NOMO-1 (cell line): Measurements from ENCODE around the gene HNF1B.

Source experiments
- DNase-seq, 2 experiments: peaks; one replicate each; lab custom pipeline; 2025; ENCODE audit not compliant: unreplicated experiment in 2 of 2; lab: John Stamatoyannopoulos, UW

HNF1B gene

DNA sequence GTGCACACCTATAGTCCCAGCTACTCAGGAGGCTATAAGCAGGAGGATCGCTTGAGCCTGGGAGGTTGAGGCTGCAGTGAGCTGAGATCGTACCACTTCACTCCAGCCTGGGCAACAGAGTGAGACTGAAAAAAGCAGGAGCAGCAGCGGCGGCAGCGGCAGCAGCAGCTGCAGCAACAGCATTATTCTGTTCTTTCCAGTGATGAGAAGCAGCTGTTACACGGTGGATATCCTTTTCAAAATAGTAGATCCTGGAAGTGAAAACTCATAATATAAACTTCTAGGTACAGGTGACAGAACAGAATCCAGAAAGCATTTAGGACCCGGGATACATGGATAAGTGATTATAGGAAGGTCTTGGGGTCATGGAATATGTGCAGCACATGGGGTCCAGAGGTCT lies 17.8 kb upstream of the HNF1B start:
- no peak for DNase-seq

DNA sequence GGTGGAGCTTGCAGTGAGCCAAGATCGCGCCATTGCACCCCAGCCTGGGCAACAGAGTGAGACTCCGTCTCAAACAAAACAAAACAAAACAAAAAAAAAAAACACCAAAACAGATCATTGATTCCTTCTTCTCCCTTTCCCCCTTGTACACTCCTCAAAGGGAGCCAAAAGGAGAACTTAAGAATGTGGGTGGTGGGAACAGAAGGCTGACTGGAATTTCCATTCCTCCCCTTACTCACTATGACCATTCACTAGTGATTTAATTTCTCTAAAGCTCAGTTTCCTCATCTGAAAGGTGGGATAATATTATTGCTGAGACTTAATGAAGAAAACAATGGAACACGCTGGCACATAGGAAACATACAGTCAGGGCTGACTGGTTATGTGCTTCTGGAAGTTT lies 17.1 kb upstream of the HNF1B start:
- no peak for DNase-seq

DNA sequence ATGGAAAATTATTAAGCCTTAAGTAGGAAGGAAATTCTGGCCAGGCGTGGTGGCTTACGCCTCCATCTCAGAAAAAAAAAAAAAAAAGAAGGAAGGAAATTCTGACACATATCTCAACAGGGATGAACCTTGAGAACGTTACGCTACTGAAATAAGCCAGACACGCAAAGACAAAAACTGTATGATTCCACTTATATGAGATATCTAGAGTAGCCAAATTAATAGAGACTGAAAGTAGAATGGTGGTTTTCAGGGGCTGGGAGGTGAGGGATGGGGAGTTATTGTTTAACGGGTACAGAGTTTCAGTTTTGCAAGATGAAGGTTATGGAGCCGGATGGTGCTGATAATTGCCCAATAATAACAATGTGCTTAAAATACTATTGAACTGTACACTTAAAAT lies 16.2 kb upstream of the HNF1B start:
- no peak for DNase-seq

DNA sequence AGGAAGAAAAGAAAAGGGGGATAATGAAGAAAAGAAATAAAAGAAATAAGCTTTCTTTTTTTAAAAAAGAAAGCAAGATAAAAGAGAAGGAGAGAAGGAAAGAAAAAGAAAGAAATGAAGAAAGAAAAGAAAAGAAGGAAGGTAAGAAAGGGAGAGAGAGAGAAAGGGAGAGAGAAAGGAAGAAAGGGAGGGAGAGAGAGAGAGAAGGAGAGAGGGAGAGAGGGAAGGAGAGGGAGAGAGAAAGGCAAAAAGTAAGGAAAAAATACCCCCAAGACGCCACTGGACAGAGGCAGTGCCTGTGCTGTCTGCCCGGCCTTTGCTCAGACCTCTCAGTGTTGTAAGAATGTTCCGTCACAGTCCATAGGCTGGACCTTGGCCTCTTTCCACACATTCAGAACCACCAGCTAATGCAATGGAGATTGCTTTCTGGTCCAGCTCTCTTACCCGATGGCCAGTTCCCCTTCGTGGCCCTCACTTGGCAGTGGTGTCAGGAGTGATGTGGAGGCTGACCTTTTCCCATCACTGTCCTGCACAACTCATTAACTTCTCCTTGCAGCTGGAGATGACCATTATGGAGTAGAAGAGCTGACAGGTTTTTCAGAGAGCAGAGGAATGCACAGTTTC lies 14.3 kb upstream of the HNF1B start:
- no peak for DNase-seq

DNA sequence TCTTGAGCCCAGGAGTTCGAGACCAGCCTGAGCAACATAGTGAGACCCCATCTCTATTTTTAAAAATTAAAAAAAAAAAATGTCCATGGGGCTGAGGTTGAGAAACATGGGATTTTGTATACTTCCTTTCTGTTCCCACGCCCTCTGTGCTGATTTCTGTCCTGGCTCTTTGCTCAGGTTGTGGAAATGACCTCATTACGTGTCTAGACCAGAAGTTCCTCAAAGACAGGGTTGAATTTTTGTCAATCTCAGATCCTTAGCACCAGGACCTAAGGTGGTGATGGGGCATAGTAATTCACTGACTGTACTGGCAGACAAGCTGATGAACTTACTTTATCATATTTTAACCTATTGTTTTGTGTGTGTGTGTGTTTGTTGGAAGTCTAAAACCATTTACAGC lies 11.2 kb upstream of the HNF1B start:
- peak in 1 of 2 experiments; percentile 12 for DNase-seq

DNA sequence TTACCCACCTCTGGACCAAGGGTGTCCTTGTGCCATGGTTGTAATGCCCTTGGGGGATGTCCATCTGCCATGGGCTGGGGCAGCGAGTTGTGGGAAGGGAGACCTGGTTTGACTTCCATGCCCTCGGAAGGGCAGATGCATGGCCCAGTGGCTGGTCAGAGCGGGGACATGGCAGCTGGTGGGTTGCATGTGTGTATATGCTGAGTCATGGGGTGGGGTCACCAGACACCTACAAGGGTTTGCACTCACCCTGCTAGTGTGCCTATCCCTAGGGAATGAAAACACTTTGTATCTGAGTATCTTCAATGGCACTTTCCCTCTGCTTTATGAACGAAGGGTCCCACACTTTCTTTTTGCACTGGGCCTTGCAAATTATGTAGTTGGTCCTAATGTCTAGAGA lies 10.6 kb upstream of the HNF1B start:
- DNase-seq = no peak

DNA sequence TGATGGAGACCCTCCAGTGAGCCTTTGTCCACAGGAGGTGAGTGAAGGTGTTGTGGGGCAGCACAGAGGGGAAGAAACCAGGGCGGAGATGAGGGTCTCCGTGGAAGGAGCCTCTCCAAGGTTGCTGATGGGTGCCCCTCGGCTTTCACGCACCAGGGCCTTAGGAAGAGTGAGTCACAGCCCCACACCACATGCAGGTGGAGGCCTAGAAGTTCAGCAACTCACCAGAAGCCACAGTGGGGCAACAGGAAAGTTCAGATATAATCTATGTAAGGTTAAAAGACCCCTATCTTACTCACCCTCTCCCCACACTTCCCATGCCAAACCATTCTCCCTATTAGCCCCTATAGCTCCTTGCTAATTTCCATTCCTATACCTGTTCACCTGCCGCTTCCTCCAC lies 9.5 kb upstream of the HNF1B start:
- DNase-seq = no peak

DNA sequence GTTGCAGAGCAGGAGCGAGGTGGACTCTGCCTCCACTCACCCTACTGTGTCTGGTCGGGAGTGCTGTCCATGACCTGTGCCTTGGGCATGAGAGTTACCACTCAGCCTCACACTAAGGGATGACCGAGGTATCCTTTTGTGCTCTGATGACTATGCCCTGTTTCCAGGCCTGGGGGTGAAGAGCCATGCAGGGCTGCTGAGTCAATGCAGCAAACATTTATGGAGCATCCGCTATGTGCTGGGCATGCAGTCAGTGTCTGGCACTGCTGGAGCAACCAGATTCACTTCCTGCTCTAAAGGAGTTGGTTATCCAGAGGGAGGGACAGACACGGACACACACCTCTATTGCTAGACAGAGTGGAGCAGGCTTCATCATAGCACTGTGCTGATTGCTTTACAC lies 7.6 kb upstream of the HNF1B start:
- DNase-seq = no peak

DNA sequence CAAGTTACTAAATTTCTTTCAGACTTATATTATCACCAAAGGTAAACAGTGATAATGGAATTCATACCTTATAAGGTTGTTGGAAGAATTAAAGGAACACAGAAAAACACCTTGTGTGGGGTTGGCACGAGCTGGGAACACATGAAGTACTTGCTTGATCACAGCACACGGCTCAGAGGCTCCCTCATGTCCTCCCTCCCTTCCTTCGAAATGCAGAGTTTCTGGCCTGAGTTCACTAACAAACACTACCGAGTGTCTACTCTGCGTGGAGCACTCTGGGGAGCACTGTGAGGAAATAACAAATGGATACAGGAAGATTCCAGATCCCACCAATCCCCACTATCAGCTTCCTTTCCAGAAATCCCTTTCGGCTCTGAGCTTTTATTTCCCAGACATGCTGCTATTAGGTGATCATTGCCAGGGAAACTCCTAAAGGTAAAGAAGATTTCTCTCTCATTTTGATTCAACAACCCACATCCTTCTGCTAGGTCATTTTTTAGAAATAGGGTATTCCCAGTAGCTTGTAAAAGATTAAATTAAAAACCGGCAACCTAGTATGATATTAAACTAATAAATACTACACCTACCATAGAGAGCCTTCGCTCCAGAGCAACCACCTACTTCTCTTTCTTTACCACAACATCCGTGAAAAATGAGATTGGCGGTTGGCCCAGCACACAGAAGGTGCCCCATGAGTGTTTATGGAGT lies 6.1 kb upstream of the HNF1B start:
- no peak for DNase-seq

DNA sequence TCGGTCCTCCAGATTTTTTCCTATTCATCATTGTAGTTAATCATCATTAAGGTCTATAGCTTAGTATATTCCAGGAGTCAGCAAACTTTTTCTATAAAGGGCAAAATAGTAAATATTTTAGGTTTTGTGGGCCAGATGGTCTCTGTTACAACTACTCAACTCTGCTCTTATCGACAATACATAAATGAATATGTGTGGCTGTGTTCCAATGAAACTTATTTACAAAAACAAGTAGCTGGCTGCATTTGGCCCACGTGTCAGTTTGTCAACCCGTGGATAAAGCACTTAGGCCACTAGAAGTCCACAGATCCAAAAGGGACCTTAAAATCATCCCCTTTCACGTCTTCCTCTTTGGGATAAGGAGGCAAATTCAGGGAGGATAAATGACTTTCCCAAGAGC lies 5.4 kb upstream of the HNF1B start:
- no peak for DNase-seq

DNA sequence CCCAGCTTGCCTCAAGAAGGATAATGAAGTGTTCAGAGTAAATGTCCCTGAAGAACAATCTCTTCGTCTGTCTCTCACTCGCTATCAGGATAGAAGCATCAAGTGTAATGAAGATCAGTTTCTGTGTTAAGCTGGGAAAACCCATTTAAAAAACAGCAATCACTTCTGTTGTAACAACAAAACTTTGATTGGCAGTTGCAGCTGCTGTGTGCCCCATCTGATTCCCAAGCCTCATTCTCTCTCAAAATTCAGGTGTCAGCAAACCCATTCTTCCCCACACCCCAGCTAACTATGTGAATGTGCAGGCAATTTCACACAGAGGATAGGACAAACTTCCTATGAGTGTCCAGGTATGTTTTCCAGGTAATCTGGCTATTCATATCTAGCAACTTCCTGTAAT lies 2.4 kb upstream of the HNF1B start:
- DNase-seq = no peak

DNA sequence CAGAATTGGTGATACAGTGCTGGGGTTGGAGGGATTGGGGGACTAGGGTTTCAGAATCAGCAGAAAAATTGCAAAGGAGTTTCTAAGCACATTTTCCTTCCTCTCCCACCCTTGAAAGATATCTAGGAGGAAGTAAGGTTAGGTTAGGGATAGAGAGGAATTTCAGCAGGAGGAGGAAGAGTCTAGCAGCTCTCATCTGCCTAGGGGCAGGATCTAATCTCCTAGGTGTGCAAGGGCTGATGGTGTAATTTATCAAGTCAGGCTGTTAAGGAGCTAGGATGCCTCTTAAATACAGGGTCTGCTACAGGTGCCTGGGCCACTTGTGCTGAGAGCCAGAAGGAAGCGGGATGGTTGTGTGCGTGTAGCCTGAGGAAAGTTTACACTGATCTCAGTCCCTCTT lies 1.8 kb upstream of the HNF1B start:
- DNase-seq = no peak

DNA sequence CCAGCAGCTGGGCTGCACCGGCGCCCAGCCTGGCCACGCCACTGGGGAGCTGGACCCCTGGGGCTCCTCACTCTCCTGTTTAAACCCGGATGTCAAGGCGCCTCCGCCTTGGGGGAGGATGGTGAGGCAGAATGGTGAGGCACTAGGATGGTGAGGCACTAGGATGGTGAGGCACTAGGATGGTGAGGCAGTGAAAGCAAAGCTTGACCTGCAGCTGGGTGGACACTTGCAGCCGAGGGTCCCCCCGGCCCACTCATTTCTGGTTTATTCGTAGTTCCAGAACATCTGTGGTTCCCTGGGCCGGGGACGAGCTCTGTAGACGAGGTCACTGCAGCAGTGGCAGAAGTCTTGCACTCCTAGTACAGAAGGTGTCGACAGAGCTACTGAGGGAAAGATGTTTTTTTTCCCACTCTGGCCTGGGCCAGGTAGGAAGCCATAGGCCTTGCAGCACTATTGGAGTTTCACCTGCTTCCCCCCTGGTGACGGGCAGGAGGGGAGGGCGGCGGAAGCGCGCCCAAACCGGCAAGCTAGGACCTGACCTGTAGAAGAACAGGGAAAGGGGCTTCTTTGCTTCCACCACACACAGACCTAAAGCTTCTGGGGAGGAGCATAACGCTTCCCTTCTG lies 1.1 kb upstream of the HNF1B start:
- no peak for DNase-seq

DNA sequence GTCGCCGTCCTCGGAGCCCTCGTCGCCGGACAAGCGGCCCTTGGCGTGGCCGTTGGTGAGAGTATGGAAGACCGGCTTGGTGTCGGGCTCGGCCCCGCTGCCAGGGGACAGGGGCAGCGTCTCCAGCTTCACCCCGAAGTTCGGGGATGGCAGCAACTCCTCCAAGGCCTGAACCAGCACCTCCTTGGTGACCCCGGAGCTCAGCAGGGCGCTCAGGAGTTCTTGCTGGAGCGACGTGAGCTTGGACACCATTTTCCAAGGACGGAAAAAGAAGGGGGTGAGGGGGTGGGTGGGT lies 279 bp downstream of the HNF1B start:
- no peak for DNase-seq

DNA sequence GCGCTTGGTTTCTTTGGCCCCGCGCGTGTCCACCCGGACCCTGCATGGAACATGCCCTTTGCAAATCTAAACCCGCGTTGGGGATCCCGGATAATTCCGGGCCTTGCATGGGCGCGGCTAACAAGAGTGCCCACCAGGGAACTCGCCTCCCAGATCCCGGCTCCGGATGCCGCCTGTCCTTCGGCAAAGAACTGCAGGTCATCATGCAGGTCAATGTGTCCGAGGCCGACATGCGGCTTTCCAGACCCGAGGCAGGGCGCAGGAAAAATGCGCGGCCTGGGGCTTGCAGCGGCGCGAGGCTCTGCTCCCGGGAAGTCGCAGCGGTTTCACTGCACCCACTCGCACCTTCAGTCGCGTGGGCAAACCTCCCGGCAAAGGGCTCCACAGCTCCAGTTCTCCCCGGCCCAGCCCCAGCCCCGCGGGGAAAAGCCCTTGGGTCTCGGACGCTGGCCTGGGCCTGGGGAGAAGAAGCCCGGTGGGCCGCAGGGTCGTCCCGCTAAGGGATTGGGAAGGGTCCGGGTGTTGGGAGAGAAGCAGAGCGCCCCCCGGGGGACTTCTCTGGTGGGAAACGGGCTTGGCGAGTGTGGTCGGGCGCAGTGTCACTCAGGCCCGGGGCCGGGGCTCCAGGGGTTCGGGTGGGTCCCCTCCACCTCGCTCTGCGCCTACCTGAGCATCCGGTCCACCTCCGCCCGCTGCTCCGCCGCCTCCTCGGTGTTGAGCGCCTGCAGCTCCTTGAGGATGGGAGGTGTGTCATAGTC lies 805 bp downstream of the HNF1B start:
- DNase-seq = no peak

DNA sequence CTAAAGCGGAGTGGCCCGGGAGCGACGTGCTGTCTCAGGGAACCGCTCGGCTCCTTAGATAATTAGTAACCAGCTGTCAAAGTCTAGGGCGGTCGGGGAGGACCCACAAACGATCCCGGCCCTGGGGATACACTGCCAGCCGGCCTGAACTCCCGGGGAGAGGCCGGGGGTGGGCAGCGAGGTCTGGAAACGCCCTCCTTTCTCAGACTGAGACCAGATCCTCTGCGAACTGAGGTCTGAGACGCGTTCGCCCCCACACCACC lies 1.3 kb downstream of the HNF1B start:
- no peak for DNase-seq

DNA sequence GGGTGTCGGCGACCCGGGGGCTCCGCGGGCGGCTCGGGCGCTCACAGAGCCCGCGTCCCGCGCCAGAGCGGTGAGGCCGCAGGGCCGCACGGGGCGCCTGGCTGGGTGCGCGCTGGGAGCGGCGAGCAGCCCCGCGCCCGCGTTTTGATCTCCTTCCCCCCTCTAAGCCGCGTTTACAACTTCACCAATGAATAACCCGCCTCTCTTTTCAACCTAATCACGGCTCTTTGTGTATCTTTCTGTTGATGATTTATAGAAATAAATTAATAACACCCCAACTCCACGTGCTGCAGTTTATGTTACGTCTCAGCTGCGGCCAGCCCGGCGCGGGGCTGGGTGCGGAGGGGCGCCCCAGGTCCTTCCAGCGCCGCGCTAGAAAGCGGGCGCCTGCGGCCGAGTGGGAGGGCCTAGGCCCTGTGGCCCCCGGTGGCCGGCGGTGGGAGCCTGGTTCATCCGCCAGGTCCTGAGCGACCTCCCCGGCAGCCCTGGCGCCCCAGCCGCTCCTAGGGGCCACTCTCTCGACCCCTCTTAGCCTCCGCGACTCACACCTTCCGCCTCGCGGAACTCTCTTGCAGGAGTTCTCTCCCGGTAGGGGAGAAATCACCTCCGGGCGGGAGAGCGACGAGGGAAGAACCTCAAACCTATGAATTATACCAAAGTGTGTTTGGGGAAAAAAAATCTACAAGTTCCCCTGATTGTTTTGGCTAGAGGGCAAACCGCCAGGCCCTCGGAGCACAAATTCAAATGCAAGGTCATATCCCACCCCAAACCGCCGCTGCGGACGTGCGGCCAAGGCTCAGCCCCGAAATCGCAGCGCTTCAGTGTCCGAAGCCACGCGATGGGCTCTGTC lies 1.9 kb downstream of the HNF1B start:
- no peak for DNase-seq

DNA sequence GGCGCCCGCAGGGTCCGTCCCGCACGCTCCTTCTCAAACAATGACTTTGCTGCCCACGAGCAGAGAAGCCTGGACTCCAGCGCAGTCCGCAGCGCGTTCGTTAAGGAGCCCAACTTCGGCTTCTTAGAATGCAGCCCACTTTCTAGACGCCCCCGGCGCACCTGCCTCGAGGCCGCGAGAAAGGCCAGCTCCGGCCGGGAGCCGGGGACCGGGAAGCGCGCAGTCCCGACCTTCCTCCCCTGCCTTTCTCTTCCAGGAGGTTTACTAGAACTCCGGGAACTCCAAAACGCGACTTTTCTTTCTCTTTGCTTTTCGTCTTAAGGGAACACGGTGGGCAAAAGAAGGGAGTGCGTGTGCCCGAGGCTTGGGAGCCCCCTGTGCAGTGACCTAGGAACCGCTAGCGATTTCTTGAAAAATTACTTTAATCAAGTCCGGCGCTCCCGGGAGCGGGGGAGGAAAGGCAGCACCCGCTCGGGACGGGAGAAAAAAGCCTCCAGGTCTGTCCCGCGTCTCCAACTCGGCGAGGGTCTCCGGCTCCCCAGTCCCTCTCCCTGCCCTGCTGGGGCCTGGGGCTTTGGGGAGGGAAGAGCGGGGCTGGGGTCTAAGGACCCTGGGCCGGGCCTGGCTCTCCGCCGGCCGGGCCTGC lies 2.6 kb downstream of the HNF1B start:
- DNase-seq = peak in 1 of 2 experiments; percentile 13

DNA sequence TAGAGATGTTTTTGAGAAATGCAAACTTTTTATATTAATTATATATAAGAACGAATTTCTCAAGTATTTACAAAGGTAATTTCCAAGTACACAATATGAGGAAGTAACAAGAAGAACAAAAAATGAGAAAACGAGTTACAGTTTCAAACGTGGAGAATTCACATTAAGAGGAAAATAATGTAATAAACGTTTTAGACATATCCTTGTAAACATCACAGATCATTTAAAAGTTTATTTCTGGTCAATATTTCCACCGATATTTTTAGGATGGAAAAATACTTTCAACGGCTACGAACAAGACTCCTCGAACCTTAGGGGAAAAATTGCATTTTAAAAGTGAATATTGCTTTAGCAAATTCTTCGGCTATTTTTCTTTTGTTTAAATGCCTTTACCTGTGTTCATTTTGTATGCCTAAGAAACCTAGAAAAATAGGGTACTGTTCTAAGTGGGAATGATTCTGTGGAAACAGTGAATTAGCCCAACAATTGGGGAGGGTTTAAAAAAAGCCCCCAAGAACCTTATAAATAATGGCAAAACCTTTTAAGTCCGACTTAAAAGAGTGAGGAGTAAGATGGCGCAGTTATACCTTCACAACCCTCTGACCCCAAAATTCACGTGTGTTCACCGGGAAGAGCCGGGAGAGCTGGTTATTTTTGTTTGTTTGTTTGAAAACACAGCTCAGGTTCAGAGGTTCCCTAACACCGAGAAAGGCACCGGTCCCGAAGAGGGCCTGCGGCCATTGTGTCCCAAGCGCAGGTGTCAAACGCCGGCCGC lies 3.3 kb downstream of the HNF1B start:
- DNase-seq = peak in 1 of 2 experiments; percentile 22

DNA sequence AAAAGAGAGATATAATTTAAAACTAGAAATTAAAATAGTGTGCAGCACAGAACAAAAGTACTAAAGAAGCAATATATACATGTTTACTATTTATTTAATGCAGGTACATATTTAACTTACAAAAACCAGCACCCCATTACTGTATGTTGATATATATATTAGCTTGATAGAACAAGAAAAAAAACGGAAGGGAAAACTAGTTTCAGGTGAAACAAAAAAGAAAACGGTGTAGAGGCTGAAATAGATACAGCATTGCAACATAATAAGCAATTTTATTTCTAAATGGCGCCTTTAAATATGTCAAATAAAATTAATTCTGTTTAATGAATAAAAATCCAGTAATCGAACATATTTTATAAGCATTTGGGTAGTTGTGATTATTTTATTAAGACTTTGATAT lies 3.9 kb downstream of the HNF1B start:
- no peak for DNase-seq
